SK-N-SH treated with all-trans-retinoic acid at 6 μM for 48 hours (cell line): ENCODE data around the gene GPR151.
"Not testable (repeated sequence)": the region's sequence is repeated elsewhere in the genome, so short reads cannot be mapped to it uniquely, and the experiment has no call there.

Experiments
- ATAC-seq: fragments of 200-7000 bp; cut with Tn5 transposase; 3 replicates; pipeline ENCODE4 v1.9.1; 2020; ENCODE audit warnings: mild to moderate bottlenecking, moderate library complexity
- ARNTL ChIP-seq: fragments of 450-650 bp; formaldehyde crosslinking; IDR thresholded peaks from 2 replicates; pipeline ENCODE4 v1.5.0; 2020; ENCODE audit warnings: low read depth, mild to moderate bottlenecking, moderate library complexity, borderline replicate concordance
- BACH2 ChIP-seq: fragments of 250-450 bp; sonication (Bioruptor Pico); IDR thresholded peaks from 2 replicates; pipeline ENCODE4 v1.9.0; 2021; ENCODE audit warnings: mild to moderate bottlenecking, borderline replicate concordance
- CSDC2 ChIP-seq: fragments of 250-450 bp; sonication (Bioruptor Pico); IDR thresholded peaks from 2 replicates; pipeline ENCODE4 v1.5.0; 2020; ENCODE audit warnings: mild to moderate bottlenecking, moderate library complexity
- CSRNP3 ChIP-seq: fragments of 250-450 bp; sonication (Bioruptor Pico); IDR thresholded peaks from 2 replicates; pipeline ENCODE4 v1.5.1; 2021; ENCODE audit warnings: mild to moderate bottlenecking, moderate library complexity
- ESRRG ChIP-seq: fragments of 250-450 bp; sonication (Bioruptor Pico); IDR thresholded peaks from 2 replicates; pipeline ENCODE4 v1.6.1; 2021; ENCODE audit warnings: mild to moderate bottlenecking
- GLIS3 ChIP-seq: fragments of 250-450 bp; sonication (Bioruptor Pico); IDR thresholded peaks from 2 replicates; pipeline ENCODE4 v1.5.0; 2020; ENCODE audit warnings: mild to moderate bottlenecking, moderate library complexity
- ISL1 ChIP-seq: fragments of 250-450 bp; sonication (Bioruptor Pico); IDR thresholded peaks from 2 replicates; pipeline ENCODE4 v2.1.2; 2022; ENCODE audit warnings: mild to moderate bottlenecking, moderate library complexity
- OSR1 ChIP-seq: fragments of 250-450 bp; sonication (Bioruptor Pico); IDR thresholded peaks from 2 replicates; pipeline ENCODE4 v1.8.0; 2022; ENCODE audit warnings: moderate library complexity, mild to moderate bottlenecking, inconsistent platforms
- POU6F1 ChIP-seq: fragments of 250-450 bp; sonication (Bioruptor Pico); IDR thresholded peaks from 2 replicates; pipeline ENCODE4 v1.8.0; 2021; ENCODE audit warnings: low read depth, mild to moderate bottlenecking, moderate library complexity, borderline replicate concordance
- PPARA ChIP-seq: fragments of 250-450 bp; sonication (Bioruptor Pico); IDR thresholded peaks from 2 replicates; pipeline ENCODE4 v1.5.0; 2020; ENCODE audit warnings: mild to moderate bottlenecking, borderline replicate concordance
- TCF4 ChIP-seq: fragments of 250-450 bp; sonication (Bioruptor Pico); IDR thresholded peaks from 2 replicates; pipeline ENCODE4 v1.8.0; 2021; ENCODE audit warnings: mild to moderate bottlenecking, moderate library complexity, borderline replicate concordance
- TOX ChIP-seq: fragments of 250-450 bp; sonication (Bioruptor Pico); IDR thresholded peaks from 2 replicates; pipeline ENCODE4 v1.8.0; 2021; ENCODE audit warnings: mild to moderate bottlenecking, moderate library complexity, borderline replicate concordance
- ZC3H10 ChIP-seq: fragments of 250-450 bp; sonication (Bioruptor Pico); IDR thresholded peaks from 2 replicates; pipeline ENCODE4 v1.5.1; 2021; ENCODE audit warnings: mild to moderate bottlenecking, moderate library complexity
- ZFP3 ChIP-seq: fragments of 250-450 bp; sonication (Bioruptor Pico); IDR thresholded peaks from 2 replicates; pipeline ENCODE4 v1.5.0; 2020; ENCODE audit warnings: mild to moderate bottlenecking, moderate library complexity
- ZFP30 ChIP-seq: fragments of 450-650 bp; formaldehyde crosslinking; IDR thresholded peaks from 2 replicates; pipeline ENCODE4 v1.5.0; 2022; ENCODE audit warnings: mild to moderate bottlenecking, moderate library complexity
- ZNF565 ChIP-seq: fragments of 450-650 bp; formaldehyde crosslinking; conservative IDR thresholded peaks from 2 replicates; pipeline ENCODE4 v1.5.0; 2020; ENCODE audit warnings: low read depth, mild to moderate bottlenecking, moderate library complexity
- ZNF70 ChIP-seq: fragments of 450-650 bp; formaldehyde crosslinking; IDR thresholded peaks from 2 replicates; pipeline ENCODE4 v1.5.0; 2020; ENCODE audit warnings: mild to moderate bottlenecking, moderate library complexity
- ZNF8 ChIP-seq: fragments of 450-650 bp; formaldehyde crosslinking; IDR thresholded peaks from 2 replicates; pipeline ENCODE4 v1.5.0; 2020; ENCODE audit warnings: mild to moderate bottlenecking, moderate library complexity
- TF ChIP-seq, protein P1 (sequence below): fragments of 250-450 bp; sonication (Bioruptor Pico); IDR thresholded peaks from 2 replicates; pipeline ENCODE4 v1.8.0; 2020; ENCODE audit warnings: mild to moderate bottlenecking, moderate library complexity, borderline replicate concordance
- TF ChIP-seq, protein P2 (sequence below): fragments of 250-450 bp; sonication (Bioruptor Pico); IDR thresholded peaks from 2 replicates; pipeline ENCODE4 v1.5.1; 2020; ENCODE audit warnings: low read depth, mild to moderate bottlenecking, moderate library complexity

The GPR151 gene

DNA sequence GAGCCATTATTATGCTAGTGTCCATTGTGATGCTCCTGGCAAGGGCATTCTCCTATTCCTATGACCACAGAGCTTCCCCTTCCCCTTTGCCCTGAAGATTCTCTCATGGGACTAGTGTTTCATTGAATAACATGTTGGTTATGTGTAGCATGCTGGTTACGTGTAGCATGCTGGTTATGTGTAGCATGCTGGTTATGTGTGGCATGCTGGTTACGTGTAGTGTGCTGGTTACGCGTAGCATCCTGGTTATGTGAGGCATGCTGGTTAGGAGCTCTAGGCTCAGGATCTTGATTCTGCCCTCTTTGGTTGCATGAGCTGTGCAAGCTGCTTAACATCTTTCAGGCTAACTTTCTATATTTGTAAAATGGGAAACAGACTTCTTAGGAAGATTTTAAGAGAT, 46.5 kb upstream of the GPR151 start (continued):
- no peak for TF ChIP-seq ZNF8 (CRISPR knock-in tag)
- TF ChIP-seq ARNTL (CRISPR knock-in tag) = no peak
- no peak for TF ChIP-seq PPARA
- TF ChIP-seq CSDC2 (CRISPR knock-in tag) = no peak
- no peak for TF ChIP-seq GLIS3 (CRISPR knock-in tag)
- TF ChIP-seq ESRRG (CRISPR knock-in tag) = no peak
- TF ChIP-seq TCF4 (CRISPR knock-in tag) = no peak

DNA sequence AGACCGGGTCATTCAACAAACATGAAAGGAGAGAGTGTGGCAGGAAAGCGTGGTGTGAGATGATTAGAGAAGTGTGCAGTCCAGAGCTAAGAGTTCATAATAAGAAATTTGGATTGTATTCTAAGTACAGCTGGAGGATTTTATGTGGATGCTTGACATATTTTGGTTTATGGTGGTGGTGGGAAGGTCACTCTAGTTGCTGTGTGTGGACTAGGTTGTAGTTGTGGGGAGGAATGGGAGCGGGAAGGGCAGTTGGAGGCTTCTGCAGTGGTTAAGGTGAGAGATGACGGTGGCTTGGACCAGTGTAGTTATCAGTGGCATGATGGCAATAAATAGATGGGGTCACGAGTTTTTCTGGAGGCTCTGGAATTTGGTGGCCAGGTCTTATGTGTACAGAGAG, 45.7 kb upstream of the GPR151 start:
- ATAC-seq = no peak
- TF ChIP-seq ZNF565 (CRISPR knock-in tag) = no peak
- no peak for TF ChIP-seq ESRRG (CRISPR knock-in tag)
- no peak for TF ChIP-seq ZNF70 (CRISPR knock-in tag)
- no peak for TF ChIP-seq ISL1
- TF ChIP-seq ARNTL (CRISPR knock-in tag) = no peak
- no peak for TF ChIP-seq TCF4 (CRISPR knock-in tag)
- TF ChIP-seq OSR1 (CRISPR knock-in tag) = no peak
- no peak for TF ChIP-seq ZFP30 (CRISPR knock-in tag)
- TF ChIP-seq ZNF8 (CRISPR knock-in tag) = no peak
- TF ChIP-seq ZC3H10 (CRISPR knock-in tag) = no peak
- no peak for TF ChIP-seq POU6F1 (CRISPR knock-in tag)
- no peak for TF ChIP-seq GLIS3 (CRISPR knock-in tag)

DNA sequence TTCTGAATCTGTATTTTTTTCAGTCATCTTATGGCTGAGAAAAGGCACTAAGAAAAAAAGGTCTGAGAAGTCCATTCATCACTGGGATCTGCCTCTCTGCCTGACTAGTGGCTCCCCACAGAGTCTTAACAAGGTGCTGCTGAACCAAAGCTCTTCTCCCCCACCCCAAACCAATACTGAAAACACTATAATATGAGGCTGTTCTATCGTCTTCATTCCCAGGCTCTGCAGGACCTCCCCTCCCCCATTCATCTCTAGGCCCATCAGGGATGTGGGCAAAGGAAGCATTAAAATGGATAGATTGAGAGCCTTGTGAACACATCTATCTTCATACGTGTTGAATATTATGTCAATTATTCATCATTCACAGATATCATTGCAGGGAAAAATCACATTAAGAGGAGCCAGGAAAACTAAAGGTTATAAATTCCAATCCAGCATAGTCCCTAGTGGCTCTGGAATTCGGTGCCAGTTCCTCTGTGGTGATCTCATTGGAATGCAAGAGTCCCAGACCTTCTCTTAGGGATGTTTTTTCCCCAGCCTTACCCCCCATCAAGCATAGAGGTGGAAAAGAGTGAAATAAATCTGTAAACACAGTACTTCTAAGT, 44.3 kb upstream of the GPR151 start:
- TF ChIP-seq ZFP3 (CRISPR knock-in tag) = peak; percentile 66; the same call in 1 of the 2 replicates
- peak; percentile 63; the same call in 1 of the 2 replicates for TF ChIP-seq GLIS3 (CRISPR knock-in tag)
- TF ChIP-seq ZFP30 (CRISPR knock-in tag) = no peak
- TF ChIP-seq TOX (CRISPR knock-in tag) = no peak
- TF ChIP-seq, protein P1, sequence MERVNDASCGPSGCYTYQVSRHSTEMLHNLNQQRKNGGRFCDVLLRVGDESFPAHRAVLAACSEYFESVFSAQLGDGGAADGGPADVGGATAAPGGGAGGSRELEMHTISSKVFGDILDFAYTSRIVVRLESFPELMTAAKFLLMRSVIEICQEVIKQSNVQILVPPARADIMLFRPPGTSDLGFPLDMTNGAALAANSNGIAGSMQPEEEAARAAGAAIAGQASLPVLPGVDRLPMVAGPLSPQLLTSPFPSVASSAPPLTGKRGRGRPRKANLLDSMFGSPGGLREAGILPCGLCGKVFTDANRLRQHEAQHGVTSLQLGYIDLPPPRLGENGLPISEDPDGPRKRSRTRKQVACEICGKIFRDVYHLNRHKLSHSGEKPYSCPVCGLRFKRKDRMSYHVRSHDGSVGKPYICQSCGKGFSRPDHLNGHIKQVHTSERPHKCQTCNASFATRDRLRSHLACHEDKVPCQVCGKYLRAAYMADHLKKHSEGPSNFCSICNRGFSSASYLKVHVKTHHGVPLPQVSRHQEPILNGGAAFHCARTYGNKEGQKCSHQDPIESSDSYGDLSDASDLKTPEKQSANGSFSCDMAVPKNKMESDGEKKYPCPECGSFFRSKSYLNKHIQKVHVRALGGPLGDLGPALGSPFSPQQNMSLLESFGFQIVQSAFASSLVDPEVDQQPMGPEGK = peak; percentile 20; the same call in 1 of the 2 replicates
- TF ChIP-seq, protein P2, sequence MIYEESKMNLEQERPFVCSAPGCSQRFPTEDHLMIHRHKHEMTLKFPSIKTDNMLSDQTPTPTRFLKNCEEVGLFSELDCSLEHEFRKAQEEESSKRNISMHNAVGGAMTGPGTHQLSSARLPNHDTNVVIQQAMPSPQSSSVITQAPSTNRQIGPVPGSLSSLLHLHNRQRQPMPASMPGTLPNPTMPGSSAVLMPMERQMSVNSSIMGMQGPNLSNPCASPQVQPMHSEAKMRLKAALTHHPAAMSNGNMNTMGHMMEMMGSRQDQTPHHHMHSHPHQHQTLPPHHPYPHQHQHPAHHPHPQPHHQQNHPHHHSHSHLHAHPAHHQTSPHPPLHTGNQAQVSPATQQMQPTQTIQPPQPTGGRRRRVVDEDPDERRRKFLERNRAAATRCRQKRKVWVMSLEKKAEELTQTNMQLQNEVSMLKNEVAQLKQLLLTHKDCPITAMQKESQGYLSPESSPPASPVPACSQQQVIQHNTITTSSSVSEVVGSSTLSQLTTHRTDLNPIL = peak; percentile 81
- TF ChIP-seq BACH2 (CRISPR knock-in tag) = no peak
- TF ChIP-seq CSDC2 (CRISPR knock-in tag) = 0 out of 2 replicates have a peak, but pooled peaks have one; percentile 39
- TF ChIP-seq ZNF8 (CRISPR knock-in tag) = no peak
- no peak for TF ChIP-seq ZNF565 (CRISPR knock-in tag)
- no peak for TF ChIP-seq ARNTL (CRISPR knock-in tag)
- no peak for TF ChIP-seq CSRNP3 (CRISPR knock-in tag)
- TF ChIP-seq ISL1 = peak; percentile 86
- ATAC-seq = peak; percentile 94

- not testable (repeated sequence) for ATAC-seq
These were observed 40.9 kb upstream of the GPR151 start for GRCh38 chr5:146556884-146557283.

DNA sequence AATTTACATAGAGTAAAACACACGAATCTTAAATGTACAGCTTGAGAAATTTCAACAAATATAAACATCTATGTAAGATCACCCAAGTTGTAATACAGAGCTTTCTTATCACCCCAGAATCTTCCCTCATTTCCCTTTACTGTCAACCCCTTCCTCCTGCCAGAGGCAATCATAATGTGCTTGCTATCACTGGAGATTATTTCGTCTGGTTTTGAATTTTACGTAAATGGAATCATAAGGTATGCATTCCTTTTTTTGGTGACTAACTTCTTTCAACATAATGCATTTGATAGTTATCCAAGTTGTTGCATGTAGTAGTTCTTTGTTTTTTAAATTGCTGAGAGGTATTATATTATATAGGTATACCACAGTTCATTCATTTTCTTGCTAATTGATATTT, 37.5 kb upstream of the GPR151 start:
- TF ChIP-seq, protein P1 = no peak
- no peak for TF ChIP-seq ZC3H10 (CRISPR knock-in tag)
- TF ChIP-seq CSDC2 (CRISPR knock-in tag) = no peak
- ATAC-seq = no peak
